ENCODE data around the gene ZNF267.
"Not testable (repeated sequence)": the region's sequence is repeated elsewhere in the genome, so short reads cannot be mapped to it uniquely, and the experiment has no call there.

ZNF267 gene

DNA sequence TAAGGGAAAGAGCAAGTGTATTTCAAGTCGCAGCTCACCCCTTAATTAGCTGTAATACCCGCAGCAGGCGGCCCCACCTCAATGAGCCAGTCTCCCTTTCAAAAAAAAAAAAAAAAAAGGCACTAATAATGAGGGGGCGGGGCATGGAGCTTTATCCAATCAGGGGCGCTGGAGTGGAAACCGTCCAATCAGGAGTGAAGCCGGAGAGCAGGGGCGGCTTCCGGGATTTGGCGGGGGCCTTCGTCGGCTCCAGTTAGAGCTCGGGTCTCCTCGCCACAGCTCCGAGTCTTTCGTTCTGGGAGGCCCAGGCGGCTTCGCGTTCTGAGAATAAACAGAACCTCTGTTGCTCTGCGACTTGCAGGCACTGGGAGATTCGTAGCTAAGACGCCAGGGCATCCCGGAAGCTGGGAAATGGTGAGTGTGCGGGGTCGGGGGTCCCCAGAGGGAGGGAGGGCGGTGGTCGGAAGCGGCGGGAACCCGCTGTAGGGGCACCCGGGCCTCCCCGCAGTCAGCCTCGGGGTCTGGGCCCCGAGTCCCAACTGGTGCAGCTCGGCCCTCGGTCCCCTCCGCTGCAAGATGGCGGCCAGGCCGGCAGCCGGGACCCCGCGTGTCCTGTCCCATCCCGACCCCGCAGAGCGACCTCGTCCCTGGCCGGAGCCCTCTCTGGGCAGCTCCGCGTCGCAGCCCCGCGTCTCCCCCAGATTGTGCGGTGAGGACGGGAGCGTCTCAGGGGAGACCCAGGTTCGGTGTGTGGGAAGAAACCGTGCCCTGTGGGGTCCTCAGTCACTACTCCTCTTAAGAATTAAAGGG, at the start of gene ZNF267:
TSS of gene ZNF267 (plus strand) at position 252 of the 810 bp plus-strand sequence. CDS start at position 412, 160 bp downstream.
- DNase-seq, result peak; percentile 76

GRCh38 chr16:31833047-31833446, 40.6 kb upstream of the ZNF267 start:
- no peak for DNase-seq

- DNase-seq, result not testable (repeated sequence)
Measured at GRCh38 chr16:31836396-31836795, 37.2 kb upstream of the ZNF267 start.

GRCh38 chr16:31842864-31843263, 30.7 kb upstream of the ZNF267 start:
- no peak for DNase-seq

GRCh38 chr16:31848572-31848971, 25.0 kb upstream of the ZNF267 start:
- DNase-seq, result not testable (repeated sequence)

DNA sequence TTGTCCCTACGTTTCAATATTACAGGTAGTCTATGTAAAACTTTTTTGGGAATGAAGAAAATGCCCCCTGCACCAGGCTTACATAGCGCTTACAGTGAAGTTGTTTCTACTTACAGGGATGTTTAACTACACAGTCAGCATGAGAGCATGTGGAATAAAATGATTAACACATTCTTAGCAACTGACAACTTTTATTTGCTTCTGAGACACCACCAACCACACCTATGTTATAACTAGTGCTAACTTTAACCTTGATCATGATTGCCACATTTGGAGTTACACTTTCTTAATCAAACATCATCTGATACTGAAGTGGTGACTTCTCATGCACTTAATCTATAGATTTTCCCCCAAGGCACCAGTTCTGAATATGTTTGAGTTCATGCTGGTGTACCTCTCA, 20.3 kb upstream of the ZNF267 start:
- no peak for DNase-seq

DNA sequence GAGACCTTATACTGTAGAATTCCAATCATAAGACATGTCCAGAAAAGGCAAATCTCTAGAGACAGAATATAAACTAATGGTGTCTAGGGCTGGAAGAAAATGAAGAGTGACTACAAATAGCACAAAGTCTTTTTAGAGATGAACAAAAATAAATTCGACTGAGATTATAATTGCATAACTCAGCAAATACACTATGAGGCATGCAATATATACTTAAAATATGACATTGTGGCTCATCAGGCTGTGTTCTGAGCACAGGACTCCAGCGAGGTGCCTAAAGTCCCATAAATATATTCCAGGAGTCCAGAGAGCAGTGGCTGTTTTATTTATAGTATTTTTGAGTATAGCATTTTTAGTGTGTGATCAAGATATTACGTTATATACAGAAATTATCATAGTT, 13.1 kb upstream of the ZNF267 start:
- DNase-seq, result no peak

DNA sequence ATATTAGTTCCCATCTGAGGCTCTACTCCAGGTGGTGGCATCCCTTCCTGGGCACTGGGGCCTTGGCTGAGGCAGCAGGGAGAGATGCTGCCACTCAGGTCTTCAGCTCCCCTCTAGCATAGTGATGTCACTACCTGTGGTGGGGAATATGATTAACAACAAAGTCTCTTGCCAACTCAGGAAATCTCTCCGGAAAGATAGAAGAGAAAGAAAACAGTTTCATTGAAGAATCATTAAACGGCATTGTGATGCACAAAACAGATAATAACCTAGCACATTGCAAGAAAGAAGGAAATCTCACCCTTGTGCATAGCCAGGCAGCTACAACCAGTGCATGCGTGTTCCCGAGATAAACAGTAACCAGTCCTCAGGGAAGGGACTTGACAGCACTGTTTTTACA, 12.2 kb upstream of the ZNF267 start:
- no peak for DNase-seq

DNA sequence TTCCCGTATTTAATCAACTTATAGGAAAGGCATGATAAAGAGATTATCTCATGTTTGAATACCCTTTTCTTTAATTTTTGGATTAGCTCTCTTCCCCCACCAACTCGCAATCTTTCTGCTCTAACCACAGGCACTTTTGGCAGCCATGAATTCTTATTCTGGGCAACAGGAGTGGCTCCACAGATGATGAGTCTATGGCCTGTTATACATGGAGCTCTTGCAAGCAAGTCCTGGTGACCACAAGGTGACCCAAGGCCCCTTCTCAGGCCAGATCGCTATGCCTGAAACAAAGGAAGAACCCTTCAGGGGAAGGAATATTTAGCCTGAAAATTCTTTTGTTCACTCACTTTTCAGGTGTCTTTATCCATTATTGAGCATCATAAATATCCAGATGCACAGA, 10.8 kb upstream of the ZNF267 start:
- DNase-seq, result no peak

DNA sequence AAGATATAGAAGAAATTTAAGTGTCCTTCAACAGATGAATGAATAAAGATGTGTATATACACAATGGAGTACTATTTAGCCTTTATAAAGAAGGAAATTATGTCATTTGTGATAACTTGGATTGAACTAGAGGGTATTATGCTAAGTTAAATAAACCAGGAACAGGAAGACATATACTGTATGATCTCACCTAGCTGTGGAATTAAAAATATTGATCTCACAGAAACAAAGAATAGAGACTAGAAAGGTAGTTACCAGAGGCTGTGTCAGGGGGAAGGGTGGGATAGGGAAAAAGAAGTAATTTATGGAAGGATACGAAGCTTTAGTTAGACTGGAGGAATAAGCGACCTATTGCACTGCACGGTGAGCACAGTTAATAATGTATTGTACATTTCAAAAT, 5.4 kb upstream of the ZNF267 start:
- DNase-seq, result no peak

DNA sequence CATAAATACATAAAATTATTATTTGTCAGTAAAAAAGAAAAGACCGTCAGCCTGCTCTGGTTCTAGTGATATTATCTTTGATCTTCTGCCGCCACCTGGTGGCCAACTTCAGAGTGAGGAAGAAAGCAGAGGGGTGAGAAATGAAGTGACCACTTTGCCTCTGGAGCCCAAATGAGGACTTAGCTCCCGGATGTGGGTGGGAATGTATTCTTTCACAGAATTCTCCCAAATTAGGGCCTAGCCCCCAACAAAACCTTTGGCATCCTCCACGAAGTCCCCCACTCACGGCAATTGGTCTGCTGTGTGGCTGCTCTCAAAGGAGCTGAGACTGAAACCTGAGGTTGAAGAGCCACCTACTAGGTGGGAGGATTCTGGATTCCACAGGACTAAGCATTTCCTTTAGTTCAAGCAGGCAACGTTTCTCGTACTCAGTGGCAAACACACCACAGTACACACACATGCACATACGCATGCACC, 4.9 kb upstream of the ZNF267 start:
- peak; percentile 6 for DNase-seq

- DNase-seq, result no peak
Measured at GRCh38 chr16:31869511-31870201, 4.0 kb upstream of the ZNF267 start.

DNA sequence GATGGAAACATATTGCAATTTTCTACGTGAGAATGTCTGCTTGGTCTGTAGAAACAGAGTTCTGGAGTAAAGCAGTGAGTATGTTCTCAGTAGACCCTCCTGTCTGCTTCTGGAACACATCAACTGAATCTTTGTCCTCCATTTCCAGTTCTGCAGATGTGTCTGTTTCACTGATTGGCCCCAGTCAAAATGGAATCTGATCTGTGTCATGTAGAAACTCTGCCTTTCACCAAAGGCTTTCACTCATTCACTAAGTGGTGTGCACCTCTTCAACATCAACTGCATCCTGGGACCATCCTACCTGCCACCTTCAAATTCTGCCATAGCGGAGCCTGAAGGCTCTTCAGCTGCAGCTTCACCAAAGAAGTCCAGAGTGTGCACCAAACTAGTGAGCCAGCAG, 2.8 kb upstream of the ZNF267 start:
- no peak for DNase-seq

- no peak for DNase-seq
Measured at GRCh38 chr16:31871510-31871909, 2.1 kb upstream of the ZNF267 start.

- DNase-seq, result no peak
Measured at GRCh38 chr16:31872201-31872600, 1.4 kb upstream of the ZNF267 start.

DNA sequence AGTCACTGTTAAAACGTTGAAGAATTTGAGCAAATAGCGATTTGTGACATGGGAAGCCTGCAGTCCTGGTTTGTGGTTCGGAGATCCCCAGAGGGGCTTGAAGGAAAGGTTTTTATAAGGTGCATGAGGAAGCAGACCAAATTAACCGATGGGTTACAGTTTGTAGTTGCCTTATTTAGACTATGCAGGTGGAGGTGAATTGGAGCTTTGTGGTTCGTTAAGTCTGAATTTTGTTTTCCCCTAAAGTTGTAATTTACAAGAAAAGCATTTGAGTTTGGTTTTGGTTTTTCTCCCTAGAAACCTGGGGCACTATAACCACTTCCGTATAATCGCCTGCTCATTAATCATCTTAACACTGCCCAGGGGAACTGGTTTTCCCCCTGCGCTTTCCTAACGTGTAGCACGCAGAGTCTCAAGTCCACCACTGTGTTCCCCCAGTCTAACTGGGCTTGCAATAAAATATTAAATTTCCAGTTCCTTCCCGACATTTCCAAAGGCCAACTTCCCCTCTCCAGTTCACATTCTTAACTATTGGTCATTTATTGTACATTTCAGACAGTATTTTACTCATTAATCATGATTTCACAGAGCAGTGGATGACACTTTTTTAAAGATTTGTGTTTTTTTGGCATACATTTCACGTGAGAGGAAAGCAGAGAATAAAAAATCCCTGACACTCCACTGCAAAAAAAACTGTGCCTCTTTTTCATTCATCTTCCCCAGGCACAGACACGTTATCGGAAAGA, 932 bp downstream of the ZNF267 start:
- DNase-seq, result no peak

GRCh38 chr16:31875112-31875803, 1.7 kb downstream of the ZNF267 start:
- no peak for DNase-seq

DNA sequence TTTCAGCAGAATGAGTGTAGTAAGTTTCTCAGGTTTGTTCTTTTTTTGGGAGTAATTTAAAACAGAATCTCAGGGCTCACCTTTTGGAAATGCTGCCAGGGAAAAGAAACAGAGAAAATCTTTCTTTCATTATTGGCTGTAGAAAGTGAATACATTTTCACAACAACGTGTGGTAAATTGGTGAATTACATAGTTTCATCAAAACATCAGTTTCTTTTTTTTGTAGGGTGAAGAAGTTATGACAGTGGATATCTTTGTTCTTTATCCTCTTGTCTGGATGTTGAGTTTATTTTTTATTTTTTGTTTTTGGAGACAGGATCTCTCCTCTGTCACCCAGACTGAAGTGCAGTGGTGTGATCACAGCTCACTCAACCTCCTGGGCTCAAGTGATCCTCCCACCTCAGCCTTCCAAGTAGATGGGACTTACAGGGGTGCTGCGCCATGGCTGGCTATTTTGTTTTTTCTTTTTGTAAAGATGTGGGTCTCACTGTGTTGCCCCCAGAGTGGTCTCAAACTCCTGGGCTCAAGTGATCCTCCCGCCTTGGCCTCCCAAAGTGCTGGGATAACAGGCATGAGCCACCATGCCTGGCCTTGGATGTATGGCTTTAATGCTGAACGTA, 2.4 kb downstream of the ZNF267 start:
- no peak for DNase-seq

DNA sequence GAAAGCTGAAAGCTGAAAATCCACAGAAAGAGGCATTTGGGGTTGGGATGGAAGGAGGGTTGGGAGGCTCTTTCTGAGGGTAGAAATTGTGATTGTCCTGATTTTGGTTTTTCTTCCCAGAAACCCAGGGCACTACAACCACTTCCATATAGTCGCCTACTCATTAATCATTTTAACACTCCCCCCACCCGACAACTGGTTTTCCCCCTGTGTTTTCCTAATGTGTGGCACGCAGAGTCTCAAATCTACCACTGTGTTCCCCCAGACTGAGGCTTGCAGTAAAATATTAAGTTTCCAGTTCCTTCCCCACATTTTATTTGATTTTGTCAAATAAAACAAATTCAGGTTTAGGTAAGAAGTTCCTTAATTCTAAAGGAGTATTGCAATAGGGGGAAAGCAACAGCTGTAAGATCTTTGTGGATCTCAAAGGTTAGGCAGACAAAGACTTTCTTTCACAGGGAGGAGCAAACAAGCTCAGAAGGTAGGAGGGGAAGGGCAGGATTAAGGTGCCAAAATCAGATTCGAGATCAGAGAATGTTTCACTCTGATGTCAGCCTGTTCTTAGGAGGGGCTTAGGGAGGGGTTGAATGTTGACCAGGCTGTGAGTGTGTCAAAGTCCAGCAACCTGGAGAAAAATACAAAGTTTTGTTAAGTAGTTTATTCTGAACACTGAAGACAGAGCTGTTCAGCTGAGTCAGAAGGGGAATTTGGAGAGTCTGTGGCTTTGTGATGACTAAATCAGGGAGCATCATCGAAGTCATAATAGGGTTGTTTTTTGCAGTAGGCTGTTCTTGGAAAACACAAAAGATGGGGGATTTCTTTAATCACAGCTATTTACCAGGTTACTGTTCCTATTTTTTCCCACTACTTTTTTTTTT, 3.6 kb downstream of the ZNF267 start:
- DNase-seq, result no peak

DNA sequence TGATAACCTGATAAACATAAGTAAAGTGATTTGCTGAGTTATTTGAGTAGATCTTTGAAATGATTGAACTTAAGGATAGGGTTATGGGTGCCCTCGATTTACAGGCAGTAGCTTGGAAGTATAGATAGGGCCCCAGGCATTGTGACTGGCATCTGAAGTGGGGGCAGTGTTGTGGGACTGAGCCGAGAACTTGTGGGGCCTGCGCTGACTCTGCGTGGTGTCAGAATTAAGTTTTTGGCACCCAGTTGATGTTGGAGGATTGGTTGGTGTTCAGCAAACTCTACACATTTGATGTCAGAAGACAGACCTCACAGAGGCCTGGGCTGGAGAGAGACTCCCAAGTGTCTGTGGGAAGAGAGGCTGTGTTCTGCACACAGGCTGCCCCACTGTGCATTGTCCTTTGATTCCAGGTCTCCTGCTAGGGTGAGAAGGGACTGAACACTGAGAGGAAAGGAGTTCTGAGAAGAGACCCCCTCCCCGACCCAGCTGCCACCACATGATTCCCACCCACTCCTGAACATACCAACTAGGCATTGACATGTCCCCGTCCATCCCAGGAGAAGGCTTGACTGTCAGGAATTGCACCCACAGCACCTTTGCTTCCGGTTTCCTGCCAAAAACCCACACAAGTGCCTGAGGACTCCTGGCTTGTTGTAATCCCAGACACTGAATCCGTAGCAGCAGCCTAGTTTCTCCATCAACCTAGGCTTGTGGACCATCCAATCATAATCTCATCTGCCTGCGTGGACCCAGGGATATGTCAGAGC, 4.5 kb downstream of the ZNF267 start:
- no peak for DNase-seq

DNA sequence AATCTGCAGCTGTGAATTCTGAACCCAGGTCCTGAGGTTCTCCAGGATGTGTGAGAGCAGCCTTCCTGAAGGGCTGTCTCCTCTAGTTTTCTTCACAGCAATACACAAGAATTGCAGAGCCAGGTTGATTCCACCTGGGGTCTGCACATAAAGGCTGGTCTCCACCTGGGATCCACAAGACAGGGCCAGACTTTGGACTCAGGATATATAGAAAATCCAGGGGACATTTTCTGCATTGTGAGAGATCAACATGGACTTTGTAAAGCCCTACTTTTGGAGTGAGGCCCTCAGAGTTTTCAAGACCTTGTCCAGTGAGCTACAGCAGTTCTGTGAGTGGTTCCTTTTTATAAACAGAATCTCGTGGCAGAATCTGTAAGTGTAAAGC, 6.3 kb downstream of the ZNF267 start:
- no peak for DNase-seq

All from NCI-H446 treated with DMSO at 0.1 percent for 48 hours (cell line).